HG03342 (cell line): ENCODE data around the gene CTDSPL2.
"Not testable (repeated sequence)": the region's sequence is repeated elsewhere in the genome, so short reads cannot be mapped to it uniquely, and the experiment has no call there.

Experiments
- ATAC-seq: cut with Tn5 transposase; IDR thresholded peaks from one replicate; pipeline ENCODE4 v1.9.1; 2021; ENCODE audit warnings: mild to moderate bottlenecking, moderate library complexity; ENCODE audit not compliant: unreplicated experiment

CTDSPL2 gene

GRCh38 chr15:44536962-44537734 is 109.7 kb downstream of the CTDSPL2 start, which contains the start of gene EIF3J:
Gene EIF3J (plus strand): TSS chr15:44537147. CDS start chr15:44537195, 48 bp downstream.
- peak; percentile 85 for ATAC-seq

- ATAC-seq = no peak
These were observed 110.4 kb downstream of the CTDSPL2 start for GRCh38 chr15:44537735-44538240.

GRCh38 chr15:44541282-44541958 is 114.0 kb downstream of the CTDSPL2 start:
- no peak for ATAC-seq

- ATAC-seq = no peak
These were observed 115.2 kb downstream of the CTDSPL2 start for GRCh38 chr15:44542596-44542995.

- ATAC-seq = not testable (repeated sequence)
These were observed 117.3 kb downstream of the CTDSPL2 start for GRCh38 chr15:44544745-44545144.

GRCh38 chr15:44545913-44546802 is 118.7 kb downstream of the CTDSPL2 start:
- ATAC-seq = peak; percentile 72

GRCh38 chr15:44549152-44549551 is 121.7 kb downstream of the CTDSPL2 start:
- ATAC-seq = not testable (repeated sequence)

GRCh38 chr15:44550256-44550655 is 122.8 kb downstream of the CTDSPL2 start:
- ATAC-seq = no peak

GRCh38 chr15:44550734-44551133 is 123.3 kb downstream of the CTDSPL2 start:
- ATAC-seq = no peak

- no peak for ATAC-seq
These were observed 127.7 kb downstream of the CTDSPL2 start for GRCh38 chr15:44554934-44555723.

- ATAC-seq = not testable (repeated sequence)
These were observed 133.5 kb downstream of the CTDSPL2 start for GRCh38 chr15:44560926-44561325.

GRCh38 chr15:44565387-44566154 is 138.1 kb downstream of the CTDSPL2 start:
- no peak for ATAC-seq

GRCh38 chr15:44566155-44566540 is 138.7 kb downstream of the CTDSPL2 start:
- ATAC-seq = no peak

- no peak for ATAC-seq
These were observed 140.9 kb downstream of the CTDSPL2 start for GRCh38 chr15:44568338-44568737.

- no peak for ATAC-seq
These were observed 141.9 kb downstream of the CTDSPL2 start for GRCh38 chr15:44569316-44569715.

- ATAC-seq = no peak
These were observed 142.9 kb downstream of the CTDSPL2 start for GRCh38 chr15:44570361-44570760.

GRCh38 chr15:44573386-44573785 is 146.0 kb downstream of the CTDSPL2 start:
- no peak for ATAC-seq

GRCh38 chr15:44574734-44575133 is 147.3 kb downstream of the CTDSPL2 start:
- no peak for ATAC-seq
